Calu3 (cell line): ENCODE measurements around the gene ARHGAP12. TPM values are rescaled to one million over a fixed set of nuclear protein-coding genes. Genes with fewer than 3 reads are reported as not detected.

Source experiments
- BruUV-seq: library from RNA; stranded (reverse); fragments of 400-500 nt; replicated peaks from 2 replicates; lab custom pipeline; 2021; lab: Mats Ljungman, UMichigan
- CTCF ChIA-PET: fragments of 300-600 bp; sonication (Branson Sonifier 250); formaldehyde crosslinking; loops from one replicate; lab custom pipeline; 2022; ENCODE audit warnings: antibody characterized with exemption; lab: Charles Lee
- DNase-seq: peaks from one replicate; pipeline ENCODE4 v3.0.0; 2022
- H3K27ac Mint-ChIP-seq: one replicate; pipeline ENCODE4 v1.8.0; 2022; ENCODE audit warnings: mixed read lengths; ENCODE audit not compliant: unreplicated experiment
- H3K27me3 Mint-ChIP-seq: one replicate; pipeline ENCODE4 v1.8.0; 2022; ENCODE audit warnings: mixed read lengths; ENCODE audit not compliant: unreplicated experiment
- H3K36me3 Mint-ChIP-seq: one replicate; pipeline ENCODE4 v1.8.0; 2022; ENCODE audit warnings: mild to moderate bottlenecking, moderate library complexity, mixed read lengths; ENCODE audit not compliant: insufficient read depth, unreplicated experiment
- H3K4me1 Mint-ChIP-seq: one replicate; pipeline ENCODE4 v1.8.0; 2022; ENCODE audit warnings: mild to moderate bottlenecking, low read depth, mixed read lengths; ENCODE audit not compliant: unreplicated experiment
- H3K4me3 Mint-ChIP-seq: one replicate; pipeline ENCODE4 v1.8.0; 2022; ENCODE audit warnings: mild to moderate bottlenecking, low read depth, moderate library complexity, mixed read lengths; ENCODE audit not compliant: unreplicated experiment
- H3K9me3 Mint-ChIP-seq: one replicate; pipeline ENCODE4 v1.8.0; 2022; ENCODE audit warnings: low read depth, mixed read lengths; ENCODE audit not compliant: unreplicated experiment
- CTCF ChIP-seq: fragments of 200-600 bp; IDR thresholded peaks from one replicate; pipeline ENCODE4 v1.8.0; 2022; ENCODE audit warnings: antibody characterized with exemption; ENCODE audit not compliant: unreplicated experiment
- intact Hi-C: fragments of 100-400 bp; cut with micrococcal nuclease; formaldehyde crosslinking; loops from one replicate; pipeline ENCODE4 v1.10.0; 2022; ENCODE audit not compliant: unreplicated experiment
- total RNA-seq: library from RNA; stranded (reverse); gene quantifications from 2 replicates; pipeline ENCODE4 v1.2.3, GENCODE V29; 2022

The ARHGAP12 gene
- total RNA-seq, 1 experiment from 2014 or later: 56.0 TPM

- Mint-ChIP-seq H3K9me3 (no peaks in the 10 kb centered on the region), H3K27ac (peak overlapping the region; percentile 93), H3K36me3 (peaks cover 19% of the 10 kb centered on the region), H3K4me3 (peak overlapping the region; percentile 84), H3K4me1 (peaks cover 28% of the 10 kb centered on the region), H3K27me3 (no peaks in the 10 kb centered on the region)
- peak; percentile 55 for DNase-seq
- BruUV-seq: no TSS peak
- intact Hi-C loops: no loop called here
- no peak for TF ChIP-seq CTCF
- CTCF ChIA-PET: no interaction called here
Measured at GRCh38 chr10:31759124-31759798, 169.4 kb downstream of the ARHGAP12 start.

GRCh38 chr10:31758495-31758894 lies 170.1 kb downstream of the ARHGAP12 start:
- CTCF ChIA-PET: no interaction called here
- no peak for DNase-seq

GRCh38 chr10:31757831-31758230 lies 170.8 kb downstream of the ARHGAP12 start:
- no peak for TF ChIP-seq CTCF
- intact Hi-C loops: no loop called here
- CTCF ChIA-PET: interaction anchor here (1.0 kb wide), 1 partner anchor 24 kb away, joined by 3 read pairs; no protein-coding TSS in a partner anchor
- Mint-ChIP-seq H3K4me3 (no peak overlapping the region), H3K9me3 (no peaks in the 10 kb centered on the region), H3K27ac (no peak overlapping the region), H3K36me3 (peaks cover 19% of the 10 kb centered on the region), H3K27me3 (no peaks in the 10 kb centered on the region), H3K4me1 (peaks cover 28% of the 10 kb centered on the region)
- no TSS peak for BruUV-seq
- no peak for DNase-seq

More at GRCh38 chr10:31758495-31758894, 170.1 kb downstream of the ARHGAP12 start:
- H3K27me3 Mint-ChIP-seq: no peaks in the 10 kb centered on the region
- TF ChIP-seq CTCF: no peak
- H3K4me1 Mint-ChIP-seq: peaks cover 28% of the 10 kb centered on the region
- peak overlapping the region; percentile 93 for H3K27ac Mint-ChIP-seq
- H3K4me3 Mint-ChIP-seq: peak overlapping the region; percentile 84
- intact Hi-C loops: no loop called here
- H3K9me3 Mint-ChIP-seq: no peaks in the 10 kb centered on the region
- BruUV-seq: TSS peak; percentile 66
- peaks cover 19% of the 10 kb centered on the region for H3K36me3 Mint-ChIP-seq

- H3K36me3 Mint-ChIP-seq: peaks cover 19% of the 10 kb centered on the region
- H3K4me3 Mint-ChIP-seq: no peak overlapping the region
- no peak for TF ChIP-seq CTCF
- no peak overlapping the region for H3K27ac Mint-ChIP-seq
- CTCF ChIA-PET: interaction anchor here (0.7 to 1.0 kb wide), 2 partner anchors 24 to 1665 kb away, joined by 3 to 4 read pairs; no protein-coding TSS in a partner anchor
- DNase-seq: no peak
- no TSS peak for BruUV-seq
- no peaks in the 10 kb centered on the region for H3K27me3 Mint-ChIP-seq
- intact Hi-C loops: no loop called here
- no peaks in the 10 kb centered on the region for H3K9me3 Mint-ChIP-seq
- peaks cover 28% of the 10 kb centered on the region for H3K4me1 Mint-ChIP-seq
Measured at GRCh38 chr10:31757386-31757791, 171.2 kb downstream of the ARHGAP12 start.
